HEK293 (cell line): ENCODE results near the gene LTK.

Experiments used
- CTCF ChIA-PET: fragments of 350-600 bp; formaldehyde crosslinking; extraction: SDS; loops from one replicate; lab custom pipeline; 2021; ENCODE audit warnings: antibody characterized with exemption; lab: Yijun Ruan, JAX
- POLR2A ChIA-PET: fragments of 300-600 bp; formaldehyde crosslinking; extraction: SDS; loops from one replicate; lab custom pipeline; 2020; ENCODE audit warnings: antibody characterized with exemption, inconsistent platforms; lab: Yijun Ruan, JAX
- H3K27ac ChIP-seq: fragments of 200-500 bp; sonication (Bioruptor generic); 2 replicates; pipeline ENCODE4 v1.5.1; 2014; ENCODE audit warnings: low read depth, low read length, control low read depth, inconsistent platforms; ENCODE audit errors: extremely low read depth
- H3K36me3 ChIP-seq, 2 experiments: fragments of 200-500 bp in 1 of 2; sonication (Bioruptor generic) in 1 of 2; 1 replicate in 1 of 2; 2 replicates in 1 of 2; pipeline ENCODE4 v1.5.1; 2014 to 2017; ENCODE audit warnings: inconsistent platforms in 2 of 2, low read length in 2 of 2; ENCODE audit not compliant: control insufficient read depth in 2 of 2, insufficient read depth in 1 of 2
- H3K4me1 ChIP-seq: fragments of 200-500 bp; sonication (Bioruptor generic); 2 replicates; pipeline ENCODE4 v1.5.1; 2014; ENCODE audit warnings: mild to moderate bottlenecking, low read length, inconsistent platforms; ENCODE audit not compliant: control insufficient read depth, insufficient read depth
- H3K4me3 ChIP-seq: 2 replicates; pipeline ENCODE4 v1.5.1; 2011; ENCODE audit warnings: low read depth, mild to moderate bottlenecking, control low read depth, low read length, moderate library complexity
- H3K9me3 ChIP-seq: fragments of 200-500 bp; sonication (Bioruptor generic); 2 replicates; pipeline ENCODE4 v1.5.1; 2014; ENCODE audit warnings: low read depth, low read length, inconsistent platforms; ENCODE audit not compliant: control insufficient read depth, insufficient read depth
- EGR2 ChIP-seq: fragments of 450-650 bp; formaldehyde crosslinking; IDR thresholded peaks from 2 replicates; pipeline ENCODE4 v1.5.1; 2016; ENCODE audit warnings: low read depth, missing biosample characterization, missing genetic modification characterization
- INSM2 ChIP-seq: fragments of 450-650 bp; formaldehyde crosslinking; IDR thresholded peaks from 2 replicates; pipeline ENCODE4 v1.5.1; 2016; ENCODE audit warnings: missing biosample characterization, missing genetic modification characterization
- KLF16 ChIP-seq: fragments of 450-650 bp; formaldehyde crosslinking; IDR thresholded peaks from 2 replicates; pipeline ENCODE4 v1.5.1; 2017; ENCODE audit warnings: missing biosample characterization, missing genetic modification characterization
- OVOL3 ChIP-seq: fragments of 450-650 bp; formaldehyde crosslinking; IDR thresholded peaks from 2 replicates; pipeline ENCODE4 v1.5.1; 2016; ENCODE audit warnings: missing biosample characterization, missing genetic modification characterization
- PRDM1 ChIP-seq: fragments of 450-650 bp; formaldehyde crosslinking; IDR thresholded peaks from 2 replicates; pipeline ENCODE4; 2016; ENCODE audit warnings: missing biosample characterization, missing genetic modification characterization
- PRDM2 ChIP-seq: fragments of 450-650 bp; formaldehyde crosslinking; IDR thresholded peaks from 2 replicates; pipeline ENCODE4 v1.5.1; 2016; ENCODE audit warnings: missing biosample characterization, missing genetic modification characterization, borderline replicate concordance
- RBAK ChIP-seq: fragments of 450-650 bp; formaldehyde crosslinking; IDR thresholded peaks from 2 replicates; pipeline ENCODE4 v1.5.1; 2016; ENCODE audit warnings: missing biosample characterization, missing genetic modification characterization
- SALL2 ChIP-seq: fragments of 450-650 bp; formaldehyde crosslinking; IDR thresholded peaks from 2 replicates; pipeline ENCODE4 v1.5.0; 2017; ENCODE audit warnings: missing biosample characterization, mild to moderate bottlenecking, missing genetic modification characterization, borderline replicate concordance
- SP3 ChIP-seq: fragments of 450-650 bp; formaldehyde crosslinking; IDR thresholded peaks from 2 replicates; pipeline ENCODE4 v1.5.1; 2016; ENCODE audit warnings: missing biosample characterization, missing genetic modification characterization
- TRIM28 ChIP-seq: IDR thresholded peaks from 2 replicates; pipeline ENCODE4 v1.6.1; 2011; ENCODE audit warnings: low read length, control low read depth, borderline replicate concordance
- ZBTB17 ChIP-seq: fragments of 450-650 bp; formaldehyde crosslinking; IDR thresholded peaks from 2 replicates; pipeline ENCODE4 v1.5.1; 2016; ENCODE audit warnings: missing biosample characterization, missing genetic modification characterization
- ZBTB7A ChIP-seq: fragments of 450-650 bp; formaldehyde crosslinking; IDR thresholded peaks from 2 replicates; pipeline ENCODE4 v1.5.1; 2016; ENCODE audit warnings: low read depth, missing biosample characterization, missing genetic modification characterization
- ZFHX2 ChIP-seq: fragments of 450-650 bp; formaldehyde crosslinking; conservative IDR thresholded peaks from 2 replicates; pipeline ENCODE4 v1.5.1; 2016; ENCODE audit warnings: missing biosample characterization, missing genetic modification characterization
- ZFP3 ChIP-seq: fragments of 450-650 bp; formaldehyde crosslinking; IDR thresholded peaks from 2 replicates; pipeline ENCODE4 v1.5.1; 2016; ENCODE audit warnings: low read depth, missing biosample characterization, missing genetic modification characterization
- ZNF112 ChIP-seq: fragments of 450-650 bp; formaldehyde crosslinking; IDR thresholded peaks from 2 replicates; pipeline ENCODE4 v1.5.0; 2017; ENCODE audit warnings: missing biosample characterization, missing genetic modification characterization
- ZNF148 ChIP-seq: fragments of 450-650 bp; formaldehyde crosslinking; IDR thresholded peaks from 2 replicates; pipeline ENCODE4 v1.5.0; 2017; ENCODE audit warnings: missing biosample characterization, missing genetic modification characterization, borderline replicate concordance
- ZNF239 ChIP-seq: fragments of 450-650 bp; formaldehyde crosslinking; IDR thresholded peaks from 2 replicates; pipeline ENCODE4 v1.5.1; 2016; ENCODE audit warnings: missing biosample characterization, missing genetic modification characterization
- ZNF274 ChIP-seq, 2 experiments: fragments of 200-500 bp in 1 of 2; fragments of 450-650 bp in 1 of 2; sonication (Bioruptor generic) in 1 of 2; formaldehyde crosslinking in 1 of 2; IDR thresholded peaks; 2 replicates each; pipeline versions ENCODE4 v1.5.1 to v1.6.1; 2014 to 2016; ENCODE audit warnings: borderline replicate concordance in 1 of 2, inconsistent platforms in 1 of 2, low read length in 1 of 2, missing biosample characterization in 1 of 2, missing genetic modification characterization in 1 of 2
- ZNF324 ChIP-seq: fragments of 450-650 bp; formaldehyde crosslinking; IDR thresholded peaks from 2 replicates; pipeline ENCODE4 v1.5.1; 2016; ENCODE audit warnings: missing biosample characterization, missing genetic modification characterization
- ZNF433 ChIP-seq: fragments of 450-650 bp; formaldehyde crosslinking; IDR thresholded peaks from 2 replicates; pipeline ENCODE4 v1.5.1; 2016; ENCODE audit warnings: missing biosample characterization, missing genetic modification characterization, low read depth
- ZNF639 ChIP-seq: fragments of 450-650 bp; formaldehyde crosslinking; IDR thresholded peaks from 2 replicates; pipeline ENCODE4 v1.5.1; 2016; ENCODE audit warnings: missing biosample characterization, missing genetic modification characterization
- ZNF707 ChIP-seq: fragments of 450-650 bp; formaldehyde crosslinking; IDR thresholded peaks from 2 replicates; pipeline ENCODE4 v1.5.1; 2016; ENCODE audit warnings: missing biosample characterization, missing genetic modification characterization

LTK gene

GRCh38 chr15:41544650-41545015 lies 31.0 kb upstream of the LTK start:
- no peak overlapping the region for H3K27ac ChIP-seq
- no peaks in the 10 kb centered on the region for H3K4me1 ChIP-seq
- H3K36me3 ChIP-seq, result no peaks in the 10 kb centered on the region
- POLR2A ChIA-PET, result interaction anchor here (0.7 to 1.7 kb wide), 11 partner anchors 9 to 212 kb away, joined by 3 to 15 read pairs (median 4); partner anchors contain the start of genes LTK, NUSAP1, OIP5 and TYRO3
- CTCF ChIA-PET, result interaction anchor here (0.6 to 1.0 kb wide), 2 partner anchors 13 to 48 kb away, joined by 3 to 4 read pairs; no protein-coding TSS in a partner anchor
- H3K9me3 ChIP-seq, result no peaks in the 10 kb centered on the region
- H3K4me3 ChIP-seq, result no peak overlapping the region
- TF ChIP-seq EGR2 (tag by site-specific recombination) (peak; percentile 31; the same call in 1 of the 2 replicates), ZBTB17 (tag by site-specific recombination) (no peak), ZFHX2 (tag by site-specific recombination) (peak; percentile 50)

GRCh38 chr15:41543521-41543870 lies 29.9 kb upstream of the LTK start:
- no peaks in the 10 kb centered on the region for H3K9me3 ChIP-seq

GRCh38 chr15:41536866-41537265 lies 23.2 kb upstream of the LTK start:
- CTCF ChIA-PET, result no interaction called here

More at GRCh38 chr15:41543521-41543870, 29.9 kb upstream of the LTK start:
- Histone ChIP-seq H3K4me3 (peak overlapping the region; percentile 78), H3K27ac (peak overlapping the region; percentile 40; the same call in 1 of the 2 replicates), H3K36me3 (no peaks in the 10 kb centered on the region), H3K4me1 (no peaks in the 10 kb centered on the region)
- ChIA-PET POLR2A (interaction anchor here (0.7 to 1.7 kb wide), 11 partner anchors 8 to 1106 kb away, joined by 3 to 15 read pairs (median 3); partner anchors contain the start of genes LTK, MAPKBP1 and TYRO3), CTCF (interaction anchor here (0.5 to 0.9 kb wide), 2 partner anchors 49 to 77 kb away, joined by 4 to 6 read pairs; no protein-coding TSS in a partner anchor)
- no peak for TF ChIP-seq ZNF707
- TF ChIP-seq OVOL3, result no peak
- no peak for TF ChIP-seq ZBTB7A (tag by site-specific recombination)
- TF ChIP-seq RBAK, result no peak

More at GRCh38 chr15:41536866-41537265, 23.2 kb upstream of the LTK start:
- Histone ChIP-seq H3K27ac (no peak overlapping the region), H3K9me3 (no peaks in the 10 kb centered on the region), H3K4me3 (no peak overlapping the region), H3K36me3 (peaks cover 8 to 36% of the 10 kb centered on the region in 2 experiments; a peak in 2 of 3 replicates), H3K4me1 (no peaks in the 10 kb centered on the region)
- no peak for TF ChIP-seq ZFP3
- no peak for TF ChIP-seq ZNF324
- TF ChIP-seq INSM2 (tag by site-specific recombination), result no peak
- TF ChIP-seq TRIM28, result no peak
- no peak for TF ChIP-seq SALL2 (tag by site-specific recombination)
- no peak for TF ChIP-seq ZNF639 (tag by site-specific recombination)
- no peak for TF ChIP-seq ZNF148 (tag by site-specific recombination)
- no peak for TF ChIP-seq ZNF239
- TF ChIP-seq SP3 (tag by site-specific recombination), result no peak
- TF ChIP-seq PRDM1 (tag by site-specific recombination), result no peak
- TF ChIP-seq ZNF433, result no peak
- TF ChIP-seq KLF16 (tag by site-specific recombination), result no peak
- TF ChIP-seq ZNF274 (IDR thresholded peaks at IDR 0.05; ENCODE audit: low read length), result no peak
- no peak for TF ChIP-seq ZNF274 (tag by site-specific recombination; IDR thresholded peaks at IDR 0.05; ENCODE audit: borderline replicate concordance)
- no peak for TF ChIP-seq PRDM2 (tag by site-specific recombination)
- TF ChIP-seq ZNF112, result no peak
- POLR2A ChIA-PET, result no interaction called here
